Skeletal muscle satellite cell (primary cell): ENCODE measurements around the gene FGFBP3.
A peak's percentile ranks its signal among the peaks of the same experiment; 100 is the strongest.

Experiments
- H3K27me3 ChIP-seq: 2 replicates; pipeline ENCODE4 v1.7.0; 2013; ENCODE audit warnings: low read length; ENCODE audit not compliant: control insufficient read depth, insufficient read depth
- H3K36me3 ChIP-seq: 2 replicates; pipeline ENCODE4 v1.7.0; 2013; ENCODE audit warnings: mild to moderate bottlenecking, control low read depth, low read length; ENCODE audit not compliant: insufficient read depth
- H3K4me1 ChIP-seq: 2 replicates; pipeline ENCODE4 v1.7.0; 2013; ENCODE audit warnings: low read length; ENCODE audit not compliant: control insufficient read depth, insufficient read depth
- H3K4me2 ChIP-seq: 2 replicates; pipeline ENCODE4 v1.7.0; 2013; ENCODE audit warnings: mild to moderate bottlenecking, low read length
- H3K4me3 ChIP-seq: 2 replicates; pipeline ENCODE4 v1.7.0; 2013; ENCODE audit warnings: low read length
- H3K9ac ChIP-seq: 2 replicates; pipeline ENCODE4 v1.7.0; 2013; ENCODE audit warnings: mild to moderate bottlenecking, low read depth, low read length, moderate library complexity
- H3K9me3 ChIP-seq: replicated peaks from 2 replicates; pipeline ENCODE4 v1.7.0; 2013; ENCODE audit warnings: mild to moderate bottlenecking, control low read depth, low read length

Gene FGFBP3

DNA sequence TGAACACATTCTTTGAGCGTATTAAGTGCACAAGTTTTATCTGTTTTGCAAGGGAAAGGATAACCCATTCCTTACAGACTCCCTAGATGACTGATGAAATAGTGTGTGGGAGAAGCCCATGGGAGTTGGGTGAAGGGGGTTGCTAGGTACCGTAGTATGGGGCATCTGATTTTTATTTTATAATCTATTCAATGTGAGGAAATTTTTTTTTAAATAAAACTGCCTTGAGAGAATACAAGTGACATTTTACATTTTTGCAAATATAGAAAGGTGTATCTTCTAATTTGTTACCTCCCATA is 15.7 kb upstream of the FGFBP3 start:
- peaks cover 5% of the 10 kb centered on the region for H3K4me1 ChIP-seq
- peaks cover 6% of the 10 kb centered on the region for H3K36me3 ChIP-seq
- peak overlapping the region; percentile 97 for H3K9ac ChIP-seq
- H3K27me3 ChIP-seq = no peaks in the 10 kb centered on the region
- H3K4me2 ChIP-seq = peak overlapping the region; percentile 78
- H3K9me3 ChIP-seq = no peaks in the 10 kb centered on the region
- peak overlapping the region; percentile 97 for H3K4me3 ChIP-seq

DNA sequence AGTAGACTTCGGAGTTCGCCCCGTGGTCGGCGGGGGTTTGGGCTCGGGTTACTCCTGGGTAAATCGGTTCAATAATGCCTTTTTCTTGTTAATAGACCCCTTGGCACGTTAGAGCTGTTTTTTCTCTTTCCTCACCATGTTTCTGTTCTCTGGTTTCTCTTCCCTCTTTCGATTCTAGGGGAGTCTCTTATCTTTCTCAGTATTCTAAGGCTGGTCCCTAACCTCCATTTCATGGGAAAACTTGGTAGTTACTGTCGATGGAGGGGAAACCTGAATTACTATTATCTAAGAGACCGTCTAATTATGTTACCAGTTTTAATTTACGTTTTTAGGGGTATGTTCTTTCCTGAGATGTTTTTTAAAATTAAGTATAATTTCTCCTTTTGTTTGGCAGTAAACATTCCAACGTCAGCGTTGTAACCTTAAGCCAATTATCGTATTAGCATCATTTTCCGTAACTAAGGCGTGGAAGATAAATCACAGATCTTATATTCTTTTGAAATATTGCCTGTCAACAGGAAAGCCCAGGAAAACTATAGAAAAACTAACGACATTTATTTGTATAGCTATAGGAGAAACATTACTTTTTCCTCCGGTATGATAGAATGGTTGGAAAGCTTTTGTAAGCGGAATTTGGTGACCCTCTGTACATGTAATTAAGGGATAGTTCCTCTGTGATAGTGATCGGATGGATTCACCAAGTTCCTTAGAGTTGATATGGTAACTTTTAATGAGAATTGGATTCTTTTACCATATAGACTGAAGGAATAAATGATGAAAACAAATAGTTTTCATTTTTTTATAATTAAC is 15.1 kb upstream of the FGFBP3 start:
- H3K4me1 ChIP-seq = peaks cover 5% of the 10 kb centered on the region

DNA sequence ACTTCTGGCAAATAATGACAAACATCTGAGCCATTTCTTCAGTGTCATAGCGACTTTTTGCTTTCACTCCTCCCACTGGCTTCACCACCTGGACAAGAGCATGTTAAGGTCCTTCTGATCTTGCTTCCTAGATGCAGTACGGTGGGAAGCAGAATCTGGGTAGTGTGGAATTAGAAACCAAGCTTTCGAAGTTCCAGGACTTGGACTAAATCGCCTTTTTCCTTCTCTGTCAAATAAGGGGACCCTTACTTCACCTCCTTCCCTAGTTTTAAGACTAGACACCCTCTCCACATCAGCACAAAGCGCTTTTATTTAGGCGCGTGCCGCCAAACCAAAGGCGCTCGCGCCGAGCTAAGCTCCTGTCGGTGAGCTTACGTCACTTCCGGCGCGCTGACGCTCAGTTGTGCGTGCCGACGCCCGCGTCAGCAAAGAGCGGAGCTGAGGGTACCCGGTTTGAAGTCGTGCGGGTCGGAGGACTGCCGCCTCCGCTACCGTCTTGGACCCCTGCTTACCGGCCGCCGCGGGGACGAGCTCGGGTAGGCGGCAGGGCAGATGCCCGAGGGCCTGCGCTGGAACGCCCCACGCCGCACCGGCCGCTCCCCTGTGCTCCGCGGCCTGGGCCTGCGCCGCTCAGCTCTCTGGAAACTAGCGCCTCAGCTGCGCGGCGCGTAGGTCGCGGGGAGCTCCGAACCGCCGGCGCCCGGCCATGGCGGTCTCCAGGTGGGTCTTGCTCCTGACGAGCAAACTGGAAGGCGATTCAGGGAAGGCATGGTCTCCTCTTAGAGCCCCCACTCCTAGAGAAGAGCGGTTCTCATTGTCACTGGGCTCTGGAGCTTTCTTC is 14.3 kb upstream of the FGFBP3 start, which contains the start of gene BTAF1:
Gene BTAF1, plus strand, starts transcription at position 400 of the 841 bp plus-strand sequence. Its CDS starts 307 bp downstream, at position 707.
- peak within 1 kb of the TSS; percentile 97 for H3K9ac ChIP-seq
- H3K4me1 ChIP-seq = peaks cover 5% of the 10 kb centered on the region
- no peaks in the 10 kb centered on the region for H3K9me3 ChIP-seq
- H3K36me3 ChIP-seq = peaks cover 6% of the 10 kb centered on the region
- no peaks in the 10 kb centered on the region for H3K27me3 ChIP-seq
- peak within 1 kb of the TSS; percentile 78 for H3K4me2 ChIP-seq
- peak within 1 kb of the TSS; percentile 97 for H3K4me3 ChIP-seq

More for the DNA sequence above, 15.1 kb upstream of the FGFBP3 start:
- H3K4me3 ChIP-seq = peak overlapping the region; percentile 97
- H3K4me2 ChIP-seq = peak overlapping the region; percentile 78
- H3K9me3 ChIP-seq = no peaks in the 10 kb centered on the region
- no peaks in the 10 kb centered on the region for H3K27me3 ChIP-seq
- peak overlapping the region; percentile 97 for H3K9ac ChIP-seq
- peaks cover 6% of the 10 kb centered on the region for H3K36me3 ChIP-seq

- Histone ChIP-seq H3K9me3 (no peaks in the 10 kb centered on the region), H3K4me1 (no peaks in the 10 kb centered on the region), H3K27me3 (peaks cover 12% of the 10 kb centered on the region), H3K4me3 (no peak overlapping the region), H3K9ac (no peak overlapping the region), H3K36me3 (no peaks in the 10 kb centered on the region), H3K4me2 (no peak overlapping the region)
Observed at GRCh38 chr10:91919651-91920050, 10.4 kb upstream of the FGFBP3 start.

GRCh38 chr10:91910467-91910866 is 1.2 kb upstream of the FGFBP3 start:
- H3K9me3 ChIP-seq = no peaks in the 10 kb centered on the region
- no peak overlapping the region for H3K9ac ChIP-seq

DNA sequence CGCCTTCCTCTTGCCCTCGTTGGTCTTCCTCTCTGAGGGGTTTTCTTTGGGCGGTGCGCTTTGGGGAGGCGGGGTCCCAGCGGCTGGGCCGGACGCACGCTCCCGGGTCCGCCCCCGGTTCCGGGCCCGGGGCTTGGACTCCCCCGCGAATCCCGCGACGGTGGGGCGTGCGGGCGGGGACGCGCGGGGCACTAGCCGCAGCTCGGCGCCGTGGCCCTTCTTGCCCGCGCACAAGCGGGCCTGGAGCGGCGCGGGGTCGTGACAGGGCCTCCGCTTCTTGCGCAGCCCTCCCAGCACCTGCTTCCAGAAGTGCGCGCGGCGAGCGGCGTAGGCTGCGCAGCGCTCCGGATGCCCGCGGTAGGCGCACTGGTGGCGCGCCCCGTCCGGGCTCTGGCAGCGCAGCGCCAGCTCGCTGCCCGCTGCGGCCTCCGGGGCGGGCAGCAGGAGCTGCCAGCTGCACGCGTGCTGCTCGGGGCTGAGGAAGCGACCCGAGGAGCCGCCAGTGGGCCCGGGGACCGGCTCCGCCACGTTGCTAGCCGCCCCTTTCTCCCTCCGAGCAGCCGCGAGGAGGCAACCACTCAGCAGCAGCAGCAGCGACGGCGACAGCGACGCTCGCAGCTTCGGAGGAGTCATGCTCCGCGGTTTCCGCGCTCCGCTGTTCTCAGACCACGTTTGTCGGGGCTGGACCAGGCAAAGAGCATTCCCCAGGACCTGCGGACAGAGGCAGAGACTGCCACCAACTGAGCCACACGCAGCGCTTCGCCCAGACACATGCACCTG is 759 bp downstream of the FGFBP3 start:
- H3K4me3 ChIP-seq = peak overlapping the region; percentile 93
- H3K36me3 ChIP-seq = no peaks in the 10 kb centered on the region
- peak overlapping the region; percentile 93 for H3K4me2 ChIP-seq
- peaks cover 10% of the 10 kb centered on the region for H3K4me1 ChIP-seq
- H3K9me3 ChIP-seq = no peaks in the 10 kb centered on the region
- H3K9ac ChIP-seq = peak overlapping the region; percentile 70
- no peaks in the 10 kb centered on the region for H3K27me3 ChIP-seq

More at GRCh38 chr10:91910467-91910866, 1.2 kb upstream of the FGFBP3 start:
- peaks cover 5% of the 10 kb centered on the region for H3K4me1 ChIP-seq
- no peak overlapping the region for H3K4me3 ChIP-seq
- H3K27me3 ChIP-seq = peaks cover 4% of the 10 kb centered on the region
- no peaks in the 10 kb centered on the region for H3K36me3 ChIP-seq
- H3K4me2 ChIP-seq = no peak overlapping the region

DNA sequence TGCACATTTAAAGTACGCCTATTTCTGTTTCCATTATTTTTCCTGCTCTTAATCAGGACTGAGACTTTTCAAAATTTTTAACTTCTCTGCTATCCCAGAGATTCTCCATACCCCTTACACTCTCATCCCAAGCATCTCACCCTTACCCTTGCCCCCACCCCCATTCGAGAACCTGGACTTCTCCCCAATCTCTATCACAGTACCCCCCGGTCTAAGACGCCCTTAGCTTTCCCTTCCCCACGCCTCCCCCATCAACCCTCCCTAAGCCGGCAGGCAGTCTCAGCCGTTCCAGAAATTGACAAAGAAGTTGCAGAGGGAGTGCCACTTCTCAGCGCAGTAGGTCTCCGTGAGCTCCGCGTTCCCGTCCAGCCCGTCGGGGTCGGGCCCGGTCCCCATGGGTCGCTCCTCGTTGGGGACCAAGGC is 1.4 kb downstream of the FGFBP3 start:
- peak overlapping the region; percentile 70 for H3K9ac ChIP-seq
- peak overlapping the region; percentile 93 for H3K4me2 ChIP-seq
- H3K4me3 ChIP-seq = peak overlapping the region; percentile 93
- H3K36me3 ChIP-seq = no peaks in the 10 kb centered on the region
- no peaks in the 10 kb centered on the region for H3K9me3 ChIP-seq
- H3K27me3 ChIP-seq = no peaks in the 10 kb centered on the region
- H3K4me1 ChIP-seq = peaks cover 10% of the 10 kb centered on the region

GRCh38 chr10:91907033-91907594 is 2.2 kb downstream of the FGFBP3 start:
- H3K36me3 ChIP-seq = no peaks in the 10 kb centered on the region
- H3K4me3 ChIP-seq = no peak overlapping the region
- no peak overlapping the region for H3K4me2 ChIP-seq
- peaks cover 16% of the 10 kb centered on the region for H3K4me1 ChIP-seq
- H3K9ac ChIP-seq = no peak overlapping the region
- no peaks in the 10 kb centered on the region for H3K27me3 ChIP-seq
- H3K9me3 ChIP-seq = no peaks in the 10 kb centered on the region

GRCh38 chr10:91901784-91902677 is 7.3 kb downstream of the FGFBP3 start:
- Histone ChIP-seq H3K27me3 (no peaks in the 10 kb centered on the region), H3K4me3 (no peak overlapping the region), H3K9me3 (no peaks in the 10 kb centered on the region), H3K36me3 (no peaks in the 10 kb centered on the region), H3K4me1 (peaks cover 21% of the 10 kb centered on the region), H3K4me2 (peak overlapping the region; percentile 38), H3K9ac (no peak overlapping the region)

- Histone ChIP-seq H3K9ac (no peak overlapping the region), H3K4me1 (peaks cover 14% of the 10 kb centered on the region), H3K9me3 (no peaks in the 10 kb centered on the region), H3K4me3 (no peak overlapping the region), H3K27me3 (no peaks in the 10 kb centered on the region), H3K4me2 (no peak overlapping the region), H3K36me3 (no peaks in the 10 kb centered on the region)
Observed at GRCh38 chr10:91897421-91897820, 11.9 kb downstream of the FGFBP3 start.
